MM.1S (cell line): Measurements from ENCODE around the gene MRM3.
"Not testable (repeated sequence)": the region's sequence is repeated elsewhere in the genome, so short reads cannot be mapped to it uniquely, and the experiment has no call there.

Experiments used
- DNase-seq: peaks from one replicate; pipeline ENCODE4 v3.0.0-alpha.2; 2015
- H2AFZ ChIP-seq: fragments of 300-600 bp; sonication (generic); 2 replicates; pipeline ENCODE4 v1.6.0; 2016; ENCODE audit warnings: antibody characterized with exemption, low read length
- H3F3A ChIP-seq: fragments of 300-600 bp; sonication (generic); 2 replicates; pipeline ENCODE4 v1.6.1; 2016; ENCODE audit warnings: mild to moderate bottlenecking, antibody characterized with exemption, low read length, moderate library complexity, mixed read lengths; ENCODE audit not compliant: insufficient read depth
- H3K27ac ChIP-seq: fragments of 300-600 bp; sonication (generic); 2 replicates; pipeline ENCODE4 v1.5.1; 2016; ENCODE audit warnings: mild to moderate bottlenecking, low read length
- H3K27me3 ChIP-seq: fragments of 300-600 bp; sonication (generic); replicated peaks from 2 replicates; pipeline ENCODE4 v1.6.0; 2016; ENCODE audit warnings: low read length; ENCODE audit not compliant: insufficient read depth
- H3K36me3 ChIP-seq: fragments of 300-600 bp; sonication (generic); replicated peaks from 2 replicates; pipeline ENCODE4 v1.6.1; 2016; ENCODE audit warnings: mild to moderate bottlenecking, low read length, mixed read lengths; ENCODE audit not compliant: insufficient read depth
- H3K4me1 ChIP-seq: fragments of 300-600 bp; sonication (generic); 2 replicates; pipeline ENCODE4 v1.6.1; 2016; ENCODE audit warnings: low read length, mixed read lengths
- H3K4me2 ChIP-seq: fragments of 300-600 bp; sonication (generic); 2 replicates; pipeline ENCODE4 v1.6.0; 2016; ENCODE audit warnings: low read depth, low read length
- H3K4me3 ChIP-seq: fragments of 300-600 bp; sonication (generic); 2 replicates; pipeline ENCODE4 v1.5.1; 2016; ENCODE audit warnings: low read length, mixed read lengths
- H3K79me2 ChIP-seq: fragments of 300-600 bp; sonication (generic); 2 replicates; pipeline ENCODE4 v1.6.1; 2016; ENCODE audit warnings: mixed run types, low read length, mixed read lengths
- H3K9ac ChIP-seq: fragments of 300-600 bp; sonication (generic); 2 replicates; pipeline ENCODE4 v1.6.1; 2016; ENCODE audit warnings: low read length, mixed read lengths
- H3K9me2 ChIP-seq: fragments of 300-600 bp; sonication (generic); replicated peaks from 2 replicates; pipeline ENCODE4 v1.6.1; 2016; ENCODE audit warnings: mild to moderate bottlenecking, low read length, mixed read lengths; ENCODE audit not compliant: insufficient read depth
- H3K9me3 ChIP-seq: fragments of 300-600 bp; sonication (generic); replicated peaks from 2 replicates; pipeline ENCODE4 v1.6.1; 2016; ENCODE audit warnings: mild to moderate bottlenecking, low read length, mixed read lengths; ENCODE audit not compliant: insufficient read depth
- H4K20me1 ChIP-seq: fragments of 300-600 bp; sonication (generic); 2 replicates; pipeline ENCODE4 v1.6.1; 2016; ENCODE audit warnings: mild to moderate bottlenecking, low read length, moderate library complexity, mixed read lengths; ENCODE audit not compliant: insufficient read depth
- CTCF ChIP-seq: fragments of 300-600 bp; sonication (generic); IDR thresholded peaks from 2 replicates; pipeline ENCODE4 v1.5.1; 2016; ENCODE audit warnings: antibody characterized with exemption, low read length, mixed read lengths
- EZH2 ChIP-seq: fragments of 300-600 bp; sonication (generic); optimal IDR thresholded peaks from 2 replicates; pipeline ENCODE3; 2017; ENCODE audit warnings: low read depth, mild to moderate bottlenecking, antibody characterized with exemption, low read length, mixed read lengths
- EZH2phosphoT487 ChIP-seq: fragments of 300-600 bp; sonication (generic); IDR thresholded peaks from 2 replicates; pipeline ENCODE4 v1.6.1; 2018; ENCODE audit warnings: antibody characterized with exemption, low read length

MRM3 gene

GRCh38 chr17:789160-789840 lies 7.1 kb downstream of the MRM3 start:
- DNase-seq = no peak
- Histone ChIP-seq H3K9me2 (no peaks in the 10 kb centered on the region), H3K4me3 (no peak overlapping the region), H3K9ac (no peak overlapping the region), H3K27ac (no peak overlapping the region), H3K27me3 (no peaks in the 10 kb centered on the region), H3K9me3 (no peaks in the 10 kb centered on the region), H2AFZ (no peak overlapping the region), H3K79me2 (peaks cover 5% of the 10 kb centered on the region), H3K4me1 (no peaks in the 10 kb centered on the region), H3K36me3 (peaks cover 13% of the 10 kb centered on the region; the same call in 1 of the 2 replicates), H4K20me1 (no peaks in the 10 kb centered on the region), H3K4me2 (no peak overlapping the region), H3F3A (no peaks in the 10 kb centered on the region)
- TF ChIP-seq EZH2phosphoT487 = no peak
- TF ChIP-seq CTCF = no peak
- TF ChIP-seq EZH2 = no peak

GRCh38 chr17:789931-790873 lies 8.0 kb downstream of the MRM3 start:
- H3K9me2 ChIP-seq, H3K9ac ChIP-seq, H3K27me3 ChIP-seq, H3K79me2 ChIP-seq, H2AFZ ChIP-seq, DNase-seq, H4K20me1 ChIP-seq, H3K4me2 ChIP-seq, H3K9me3 ChIP-seq, H3K4me1 ChIP-seq, H3K4me3 ChIP-seq, H3F3A ChIP-seq, H3K27ac ChIP-seq: not testable (repeated sequence)
- H3K36me3 ChIP-seq = peaks cover 13% of the 10 kb centered on the region; the same call in 1 of the 2 replicates

GRCh38 chr17:790874-791247 lies 8.7 kb downstream of the MRM3 start:
- peaks cover 13% of the 10 kb centered on the region; the same call in 1 of the 2 replicates for H3K36me3 ChIP-seq
- H3K27ac ChIP-seq = not testable (repeated sequence)

GRCh38 chr17:791829-792228 lies 9.7 kb downstream of the MRM3 start:
- Histone ChIP-seq H3K4me2 (no peak overlapping the region), H3K79me2 (no peaks in the 10 kb centered on the region), H3K27me3 (0 out of 2 replicates have a peak, but pooled peaks cover under 1% of the 10 kb centered on the region), H3K9me3 (no peaks in the 10 kb centered on the region), H3K9ac (no peak overlapping the region), H3K36me3 (peaks cover 13% of the 10 kb centered on the region; the same call in 1 of the 2 replicates), H3K4me3 (no peak overlapping the region), H3K27ac (no peak overlapping the region), H3F3A (no peaks in the 10 kb centered on the region), H4K20me1 (no peaks in the 10 kb centered on the region), H3K9me2 (no peaks in the 10 kb centered on the region), H2AFZ (no peak overlapping the region), H3K4me1 (no peaks in the 10 kb centered on the region)
- TF ChIP-seq EZH2 = no peak
- DNase-seq = no peak

More at GRCh38 chr17:790874-791247, 8.7 kb downstream of the MRM3 start:
- not testable (repeated sequence) for H3K9me3 ChIP-seq, H3K4me3 ChIP-seq, H3K9me2 ChIP-seq, H3K4me1 ChIP-seq, H3K4me2 ChIP-seq, DNase-seq, H3K9ac ChIP-seq, H3K79me2 ChIP-seq, H2AFZ ChIP-seq, H3K27me3 ChIP-seq, H4K20me1 ChIP-seq, H3F3A ChIP-seq
